ENCODE data around the gene UBL4B.
"Not testable (repeated sequence)": the region's sequence is repeated elsewhere in the genome, so short reads cannot be mapped to it uniquely, and the experiment has no call there.

Gene UBL4B

GRCh38 chr1:110112143-110112542 lies at the start of gene UBL4B:
Gene UBL4B, plus strand, starts transcription at chr1:110112443. Its CDS starts 92 bp downstream, at chr1:110112535.
- no peak for DNase-seq (ENCODE audit: low read depth)

GRCh38 chr1:110062612-110063011 lies 49.6 kb upstream of the UBL4B start:
- no peak for DNase-seq (ENCODE audit: low read depth)

- no peak for DNase-seq (ENCODE audit: low read depth)
Observed at GRCh38 chr1:110063781-110064180, 48.5 kb upstream of the UBL4B start.

DNA sequence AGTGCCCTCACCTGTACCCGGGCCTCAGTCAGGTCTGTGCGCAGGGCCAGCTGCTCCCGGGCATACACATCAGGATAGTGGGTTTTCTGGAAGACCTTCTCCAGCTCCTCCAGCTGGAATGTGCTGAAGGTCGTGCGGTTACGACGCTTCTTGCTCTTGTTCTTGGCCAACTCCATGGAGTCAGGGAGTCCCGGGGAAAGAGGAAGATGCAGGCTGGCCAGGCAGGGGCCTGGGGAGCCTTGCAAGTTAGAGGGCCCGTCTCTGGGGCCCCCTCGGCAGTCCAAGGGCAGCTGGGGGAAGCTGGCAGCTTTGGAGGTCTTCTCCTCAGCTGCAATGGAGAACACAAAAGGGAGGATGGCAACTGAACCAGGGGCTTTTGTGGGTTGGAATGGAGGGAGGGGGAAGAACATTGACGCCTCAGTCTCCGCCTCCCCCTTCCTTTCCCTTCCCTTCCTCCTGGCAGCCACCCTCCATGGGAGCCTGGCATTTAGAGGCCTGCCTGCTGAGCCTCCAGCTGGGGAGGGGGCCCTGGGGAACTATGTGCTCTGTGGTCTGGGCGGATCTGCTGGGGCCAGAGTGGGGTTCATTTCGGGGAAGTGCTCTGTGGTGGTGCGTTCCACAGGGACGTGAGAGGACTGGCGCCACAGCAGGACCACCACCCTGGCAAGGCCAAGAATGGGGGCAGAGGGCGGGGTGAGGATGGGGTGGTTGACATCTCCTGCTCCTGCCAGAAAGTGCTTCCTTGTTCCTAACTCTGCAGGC lies 47.5 kb upstream of the UBL4B start:
- no peak for DNase-seq (ENCODE audit: low read depth)

DNA sequence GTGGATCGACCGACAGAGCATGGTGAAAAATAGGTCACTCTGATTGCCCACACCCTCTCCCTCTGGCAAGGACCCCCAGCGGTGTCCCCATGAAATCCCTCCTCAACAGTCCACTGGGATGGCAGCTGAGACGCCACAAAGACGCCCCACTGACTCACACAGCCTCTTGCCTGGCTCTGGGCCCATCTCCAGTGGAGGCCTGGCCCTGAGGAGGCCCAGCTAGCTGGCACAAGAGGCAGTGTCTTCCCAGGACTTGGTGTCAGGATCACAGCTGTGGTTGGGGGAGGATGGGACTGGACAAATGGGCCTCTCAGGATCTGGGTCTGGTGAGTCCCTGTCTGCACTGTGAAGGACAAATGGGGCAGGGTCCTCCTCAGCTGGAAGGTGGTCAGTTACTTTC lies 46.4 kb upstream of the UBL4B start:
- DNase-seq (ENCODE audit: low read depth), result no peak

GRCh38 chr1:110067479-110067892 lies 44.8 kb upstream of the UBL4B start:
- no peak for DNase-seq (ENCODE audit: low read depth)

- DNase-seq (ENCODE audit: low read depth), result no peak
Observed at GRCh38 chr1:110067893-110068645, 44.2 kb upstream of the UBL4B start.

- no peak for DNase-seq (ENCODE audit: low read depth)
Observed at GRCh38 chr1:110068646-110069403, 43.4 kb upstream of the UBL4B start.

- no peak for DNase-seq (ENCODE audit: low read depth)
Observed at GRCh38 chr1:110069404-110070281, 42.6 kb upstream of the UBL4B start.

GRCh38 chr1:110070282-110070669 lies 42.0 kb upstream of the UBL4B start:
- no peak for DNase-seq (ENCODE audit: low read depth)

- DNase-seq (ENCODE audit: low read depth), result no peak
Observed at GRCh38 chr1:110070671-110071242, 41.5 kb upstream of the UBL4B start, which contains the start of gene ALX3. Gene ALX3, minus strand, starts transcription at chr1:110070672. Its CDS starts 60 bp downstream, at chr1:110070612.

DNA sequence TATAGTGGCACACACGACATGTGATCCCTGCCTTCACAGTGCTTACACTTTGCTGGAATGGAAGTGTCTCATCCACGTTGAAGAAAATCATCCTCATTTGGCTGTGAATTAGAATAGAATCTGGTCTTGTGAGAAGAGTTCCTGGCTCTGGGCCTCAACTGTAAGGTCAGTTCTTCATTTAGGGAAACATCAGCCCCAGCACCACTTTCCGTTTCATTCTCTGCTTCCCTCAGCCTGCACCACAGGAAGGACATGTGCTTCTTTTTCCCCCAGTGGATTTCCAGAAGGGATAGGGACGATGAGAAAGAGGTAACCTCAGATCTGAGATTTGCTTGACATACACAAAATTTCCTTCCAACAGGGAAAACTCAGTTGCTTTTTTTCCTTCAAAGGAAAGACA lies 38.1 kb upstream of the UBL4B start:
- DNase-seq (ENCODE audit: low read depth), result no peak

DNA sequence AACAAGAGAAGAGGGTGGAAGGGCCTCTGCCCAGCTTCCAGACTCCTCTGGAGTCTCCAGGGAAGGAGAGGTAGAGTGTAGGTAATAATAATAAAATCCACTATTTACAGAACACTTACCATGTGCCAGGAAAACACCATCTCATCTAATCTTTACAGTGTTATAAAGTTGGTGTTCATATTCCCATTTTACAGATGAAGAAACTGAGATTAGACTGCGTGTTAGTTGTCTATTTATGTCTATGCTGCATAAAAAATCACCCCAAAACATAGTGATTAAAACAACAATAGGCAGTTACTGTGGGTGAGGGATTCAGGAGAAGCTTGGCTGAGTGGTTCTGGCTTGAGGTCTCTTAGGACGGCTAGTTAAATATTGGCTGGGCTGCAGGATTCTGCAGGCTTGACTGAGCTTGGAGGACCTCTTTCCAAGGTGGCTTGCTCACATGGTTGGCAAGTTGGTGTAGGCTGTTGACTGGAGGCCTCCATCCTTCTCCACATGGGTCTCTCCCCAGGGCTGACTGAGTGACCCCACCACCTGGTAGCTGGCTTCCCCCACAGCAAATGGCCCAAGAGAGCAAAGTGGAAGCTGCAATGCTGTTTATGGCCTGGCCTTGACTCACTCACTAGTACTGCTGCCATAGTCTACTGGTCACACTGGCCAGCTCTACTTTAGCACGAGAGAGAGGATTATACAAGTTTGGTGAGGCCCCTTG lies 35.3 kb upstream of the UBL4B start:
- no peak for DNase-seq (ENCODE audit: low read depth)

- DNase-seq (ENCODE audit: low read depth), result not testable (repeated sequence)
Observed at GRCh38 chr1:110079995-110080394, 32.2 kb upstream of the UBL4B start.

DNA sequence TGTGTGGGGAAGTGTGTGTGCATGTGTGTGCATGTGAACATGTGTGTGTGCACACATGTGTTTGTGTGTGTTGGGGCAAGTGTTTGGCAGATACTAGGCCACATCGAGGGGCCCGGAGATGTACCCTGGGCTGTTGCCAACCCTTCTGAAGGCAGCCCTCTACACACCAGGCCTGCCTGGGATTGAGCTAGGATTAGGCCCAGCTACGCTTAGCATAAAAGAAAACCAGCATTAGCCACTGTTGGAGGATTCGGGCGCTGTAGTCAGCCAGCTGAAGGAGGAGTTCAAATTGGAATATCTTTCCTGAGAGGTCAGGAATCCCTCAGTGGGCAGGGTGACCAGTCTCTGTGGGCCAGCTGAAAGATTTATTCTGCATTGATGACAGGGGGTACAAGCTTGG lies 31.2 kb upstream of the UBL4B start:
- DNase-seq (ENCODE audit: low read depth), result no peak

- DNase-seq (ENCODE audit: low read depth), result no peak
Observed at GRCh38 chr1:110082477-110082876, 29.8 kb upstream of the UBL4B start.

GRCh38 chr1:110083061-110083865 lies 29.0 kb upstream of the UBL4B start:
- DNase-seq (ENCODE audit: low read depth), result no peak

- DNase-seq (ENCODE audit: low read depth), result no peak
Observed at GRCh38 chr1:110083866-110084226, 28.4 kb upstream of the UBL4B start.

DNA sequence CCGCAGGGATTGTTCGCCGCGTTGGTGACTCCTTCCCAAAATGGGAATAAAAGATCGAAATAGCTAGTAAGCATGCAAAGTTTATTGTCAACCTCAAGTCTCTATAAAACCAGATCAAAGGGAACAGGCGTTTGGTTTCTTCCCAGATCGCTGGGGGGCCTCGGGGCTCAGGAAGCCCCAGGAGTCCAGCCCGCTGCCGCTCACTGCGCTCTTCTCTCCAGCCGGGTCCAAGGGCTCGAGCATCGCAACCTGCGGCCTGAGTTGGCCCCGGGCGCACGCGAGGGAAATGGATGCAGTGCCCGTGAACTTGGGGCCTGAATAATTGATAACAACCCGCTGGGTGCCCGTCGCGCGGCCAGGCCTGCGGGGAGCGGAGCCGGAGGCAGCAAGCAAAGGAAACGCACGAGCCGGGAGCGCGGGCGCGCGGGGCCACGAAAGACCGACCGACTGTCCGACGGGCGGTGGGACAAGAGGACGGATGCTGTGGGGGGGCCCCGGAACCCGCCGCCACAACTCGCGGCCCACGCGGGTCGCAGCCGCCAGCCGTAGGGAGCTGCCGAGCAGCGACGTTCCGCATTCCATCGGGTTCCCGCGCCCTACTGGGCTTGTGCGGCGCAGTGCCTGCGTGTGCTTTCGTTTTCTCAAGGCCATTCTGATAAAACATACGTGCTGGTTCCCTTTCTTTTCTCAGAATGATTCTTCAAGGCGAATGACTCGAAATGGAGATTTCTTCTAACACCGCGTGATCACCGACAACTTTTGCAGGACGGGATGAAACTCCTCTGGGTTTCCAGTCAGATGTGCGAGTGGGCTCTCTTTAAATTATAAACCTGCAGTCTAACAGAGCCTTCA lies 27.8 kb upstream of the UBL4B start:
- no peak for DNase-seq (ENCODE audit: low read depth)
